OCI-LY7 (cell line): Measurements from ENCODE around the gene SPRY2.

ENCODE experiments used
- CTCF ChIP-seq: fragments of 200-600 bp; sonication (generic); conservative IDR thresholded peaks from 2 replicates; pipeline ENCODE4 v1.5.1; 2014; ENCODE audit warnings: mild to moderate bottlenecking, antibody characterized with exemption, low read length, moderate library complexity, mixed read lengths
- EZH2phosphoT487 ChIP-seq: fragments of 200-600 bp; sonication (generic); IDR thresholded peaks from 2 replicates; pipeline ENCODE4 v1.6.1; 2018; ENCODE audit warnings: low read depth, borderline replicate concordance, mild to moderate bottlenecking, mixed run types, antibody characterized with exemption, low read length, moderate library complexity, mixed read lengths

GRCh38 chr13:80367473-80367872 is 26.5 kb upstream of the SPRY2 start:
- no peak for TF ChIP-seq CTCF
- TF ChIP-seq EZH2phosphoT487 = no peak
